ENCODE measurements around the gene HOXD4.

The HOXD4 gene

GRCh38 chr2:176112375-176113302 lies 38.7 kb upstream of the HOXD4 start:
- DNase-seq: no peak
- Mint-ChIP-seq H3K9me3 (no peaks in the 10 kb centered on the region), H3K36me3 (ENCODE audit: low read depth) (no peaks in the 10 kb centered on the region), H3K27me3 (ENCODE audit: low read depth, poor library complexity) (peaks cover 91% of the 10 kb centered on the region), H3K27ac (peak overlapping the region; percentile 75), H3K4me3 (peak overlapping the region; percentile 86), H3K4me1 (peaks cover 87% of the 10 kb centered on the region)
- TF ChIP-seq CTCF (IDR thresholded peaks at IDR 0.05): no peak

- no peak for DNase-seq
- H3K27me3 Mint-ChIP-seq (ENCODE audit: low read depth, poor library complexity): peaks cover 90% of the 10 kb centered on the region
- H3K27ac Mint-ChIP-seq: peak overlapping the region; percentile 91
- peaks cover 95% of the 10 kb centered on the region for H3K4me1 Mint-ChIP-seq
- H3K36me3 Mint-ChIP-seq (ENCODE audit: low read depth): no peaks in the 10 kb centered on the region
- H3K4me3 Mint-ChIP-seq: peak overlapping the region; percentile 86
- no peaks in the 10 kb centered on the region for H3K9me3 Mint-ChIP-seq
- no peak for TF ChIP-seq CTCF (IDR thresholded peaks at IDR 0.05)
Observed at GRCh38 chr2:176114120-176114929, 37.0 kb upstream of the HOXD4 start.

GRCh38 chr2:176114930-176115625 lies 36.3 kb upstream of the HOXD4 start:
- TF ChIP-seq CTCF (IDR thresholded peaks at IDR 0.05): no peak
- peaks cover 82% of the 10 kb centered on the region for H3K27me3 Mint-ChIP-seq (ENCODE audit: low read depth, poor library complexity)
- no peaks in the 10 kb centered on the region for H3K36me3 Mint-ChIP-seq (ENCODE audit: low read depth)
- peak overlapping the region; percentile 86 for H3K4me3 Mint-ChIP-seq
- no peaks in the 10 kb centered on the region for H3K9me3 Mint-ChIP-seq
- H3K27ac Mint-ChIP-seq: peak overlapping the region; percentile 88
- peak; percentile 30 for DNase-seq
- H3K4me1 Mint-ChIP-seq: peaks cover 95% of the 10 kb centered on the region

GRCh38 chr2:176115883-176116813 lies 35.2 kb upstream of the HOXD4 start, which contains the start of gene HOXD10:
Gene HOXD10, plus strand, starts transcription at chr2:176116778. Its CDS starts 56 bp downstream, at chr2:176116834.
- Mint-ChIP-seq H3K4me3 (peak within 1 kb of the TSS; percentile 86), H3K9me3 (no peaks in the 10 kb centered on the region), H3K27ac (peak within 1 kb of the TSS; percentile 93), H3K27me3 (ENCODE audit: low read depth, poor library complexity) (peaks cover 74% of the 10 kb centered on the region), H3K4me1 (peaks cover 96% of the 10 kb centered on the region), H3K36me3 (ENCODE audit: low read depth) (no peaks in the 10 kb centered on the region)
- TF ChIP-seq CTCF (IDR thresholded peaks at IDR 0.05): peak; percentile 54
- DNase-seq: peak; percentile 85
